Motor neuron (in vitro differentiated cells): ENCODE results near the gene PCCA. TPM values are rescaled to one million over a fixed set of nuclear protein-coding genes. Genes with fewer than 3 reads are reported as not detected.
A peak's percentile ranks its signal among the peaks of the same experiment; 100 is the strongest.
"Not testable (repeated sequence)": the region's sequence is repeated elsewhere in the genome, so short reads cannot be mapped to it uniquely, and the experiment has no call there.

ENCODE experiments used
- ATAC-seq, 8 experiments: fragments of 200-7000 bp; cut with Tn5 transposase; replicated peaks in 6 of 8; 2 replicates each; pipeline ENCODE4 v1.8.0; 2021; ENCODE audit warnings: mild to moderate bottlenecking in 8 of 8, moderate library complexity in 8 of 8
- H3K27ac ChIP-seq, 2 donors: fragments of 250-450 bp; sonication (Bioruptor Pico); 2 replicates each; pipeline ENCODE4 v1.9.0; 2021; ENCODE audit warnings: antibody characterized with exemption in 2 of 2, mild to moderate bottlenecking in 2 of 2, moderate library complexity in 1 of 2
- H3K4me1 ChIP-seq, 2 donors: fragments of 250-450 bp; sonication (Bioruptor Pico); replicated peaks in 1 of 2; 2 replicates each; pipeline ENCODE4 v1.6.1; 2021; ENCODE audit warnings: antibody characterized with exemption in 2 of 2, mild to moderate bottlenecking in 2 of 2, moderate library complexity in 1 of 2
- H3K4me3 ChIP-seq, 5 donors: fragments of 250-450 bp; sonication (Bioruptor Pico); 2 replicates each; pipeline ENCODE4 v1.9.0; 2021; ENCODE audit warnings: antibody characterized with exemption in 5 of 5, mild to moderate bottlenecking in 5 of 5, moderate library complexity in 4 of 5
- WGBS, 10 experiments: fragments of 450-650 bp; shearing (Covaris generic); methylation state at CpG; one replicate each; pipeline ENCODE4 v1.0.0; 2022; 5-methylcytosine and 5-hydroxymethylcytosine counted together
- in situ Hi-C, 9 experiments: fragments of 400-800 bp; cut with MboI; loops; one replicate each; pipeline ENCODE4 v1.15.0; 2021; ENCODE audit warnings: low sequenced_read_pairs in 9 of 9, low pct_unique_long_range_greater_than_20kb in 2 of 9; ENCODE audit not compliant: unreplicated experiment in 9 of 9
- total RNA-seq, 8 experiments: library from RNA; unstranded; fragments of 300-600 nt; gene quantifications; 2 replicates each; pipeline versions ENCODE4 v1.2.3 to v1.2.4, GENCODE V29; 2022

Gene PCCA
- total RNA-seq, 8 experiments from 2014 or later, result 19.1 to 98.3 (median 50.9) TPM

DNA sequence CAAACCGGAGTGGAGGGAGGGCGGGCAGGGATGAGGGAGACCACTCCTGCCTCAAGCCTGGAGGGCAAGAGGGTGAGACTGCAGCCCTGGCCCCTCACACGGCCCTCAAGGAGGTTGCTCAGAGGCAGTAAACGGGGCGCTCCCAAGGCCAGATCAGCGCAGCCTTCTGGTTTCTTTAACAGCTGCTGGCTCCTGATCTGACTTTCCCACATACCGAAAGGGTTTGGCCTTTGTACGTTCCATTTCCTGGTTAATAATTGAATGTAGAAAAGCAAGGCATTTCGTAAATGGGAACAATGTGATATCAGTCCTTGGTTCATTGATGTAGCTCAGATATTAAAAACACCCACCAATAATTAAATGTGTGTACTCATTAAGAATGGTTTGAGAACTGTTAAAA lies 428.2 kb downstream of the PCCA start:
- in situ Hi-C loops, result loop anchor here in 5 of 9 experiments (10.0 to 25.0 kb wide), 5 partner anchors 255 to 855 kb away; no protein-coding TSS in a partner anchor
- peaks cover 18 to 23% of the 10 kb centered on the region in 2 donors for H3K4me1 ChIP-seq
- H3K4me3 ChIP-seq, result no peak overlapping the region
- ATAC-seq, result no peak
- WGBS, 10 experiments, result 35 to 100% (median 74%) methylated on average over 1 to 6 of the region's 9 CpGs; no CpG with 5 or more reads in 3 of the 10 experiments
- H3K27ac ChIP-seq, result no peak overlapping the region

DNA sequence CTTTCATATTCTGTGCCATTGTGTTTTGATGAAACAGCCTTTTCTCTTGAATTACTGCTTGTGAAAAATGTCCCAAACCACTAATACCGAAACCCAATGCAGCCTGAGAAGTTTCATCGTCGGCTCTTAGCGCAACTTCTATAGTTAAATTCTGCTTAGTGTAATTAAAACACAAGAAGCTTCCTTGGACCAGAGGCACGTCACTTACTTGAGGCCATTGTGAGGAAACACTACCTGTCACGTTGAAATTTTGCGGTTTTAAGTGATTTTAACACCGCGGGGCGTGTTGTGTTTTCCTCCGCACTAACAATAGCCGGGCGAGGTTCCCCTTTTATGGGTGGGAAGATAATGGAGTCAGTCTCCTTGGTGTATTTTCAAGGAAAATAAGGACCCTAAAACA lies 428.8 kb downstream of the PCCA start:
- no peak overlapping the region for H3K27ac ChIP-seq
- WGBS, 10 experiments, result 45 to 100% (median 77%) methylated on average over 2 to 12 of the region's 13 CpGs
- H3K4me3 ChIP-seq, result no peak overlapping the region
- in situ Hi-C loops, result loop anchor here in 5 of 9 experiments (10.0 to 25.0 kb wide), 5 partner anchors 255 to 855 kb away; no protein-coding TSS in a partner anchor
- peak in 1 of 8 experiments; percentile 8 for ATAC-seq
- peaks cover 19 to 26% of the 10 kb centered on the region in 2 donors for H3K4me1 ChIP-seq

DNA sequence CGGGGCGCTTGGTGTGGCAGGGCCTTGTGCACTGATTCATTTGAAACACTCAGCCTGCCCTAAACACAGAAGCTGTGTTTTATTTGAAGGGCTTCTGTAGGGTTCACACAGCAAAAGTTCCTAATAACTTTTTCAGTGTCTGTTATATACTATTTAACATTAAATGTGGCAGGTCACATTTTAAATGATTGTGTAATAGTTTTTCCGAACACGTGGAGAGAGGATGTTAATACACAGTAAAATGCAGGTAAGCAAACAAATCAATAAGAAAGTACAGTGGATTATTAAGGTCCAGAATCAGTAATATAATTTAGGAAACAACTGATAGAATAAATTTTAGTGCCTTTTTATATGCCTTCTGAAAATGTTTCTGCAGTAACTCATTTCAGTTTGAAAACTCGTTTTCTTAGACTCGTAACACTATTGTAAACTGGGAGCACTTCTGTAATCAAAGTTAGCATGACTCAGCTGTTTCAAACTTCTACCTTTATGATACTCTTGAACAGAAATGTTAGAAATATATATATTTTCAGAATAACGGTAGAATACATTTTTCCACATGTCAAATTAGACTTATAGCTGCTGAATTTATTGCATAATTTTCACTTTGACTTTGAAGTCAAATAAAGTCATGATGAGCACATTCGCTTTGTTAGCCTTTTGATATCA lies 429.6 kb downstream of the PCCA start:
- WGBS, 10 experiments, result 79 to 100% (median 91%) methylated on average over 3 to 8 of the region's 8 CpGs
- Histone ChIP-seq H3K4me3 (no peak overlapping the region), H3K27ac (no peak overlapping the region), H3K4me1 (peaks cover 25 to 26% of the 10 kb centered on the region in 2 donors)
- ATAC-seq, result peak in 1 of 8 experiments; percentile 18
- in situ Hi-C loops, result loop anchor here in 5 of 9 experiments (10.0 to 25.0 kb wide), 5 partner anchors 256 to 856 kb away; no protein-coding TSS in a partner anchor

DNA sequence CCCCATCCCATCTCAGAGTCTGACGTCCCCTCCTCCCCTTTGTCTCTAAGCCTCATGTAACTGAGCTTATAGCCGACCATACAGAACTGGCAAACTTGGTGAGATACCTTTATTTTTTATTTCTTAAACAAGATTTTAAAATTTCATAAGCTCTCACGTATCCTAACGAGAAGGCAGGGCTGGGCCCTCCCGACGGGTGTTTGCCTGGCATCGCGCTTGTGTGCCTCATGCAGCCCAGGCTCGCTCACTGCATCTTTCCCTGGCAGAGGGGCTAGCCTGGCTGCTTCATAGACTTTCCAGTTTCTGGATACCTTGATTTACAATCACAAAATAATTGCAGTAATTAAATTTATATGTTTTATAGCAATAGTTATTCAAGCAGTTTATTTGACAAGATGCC lies 430.7 kb downstream of the PCCA start:
- ATAC-seq, result no peak
- H3K4me1 ChIP-seq, result peaks cover 17 to 19% of the 10 kb centered on the region in 2 donors
- in situ Hi-C loops, result loop anchor here in 6 of 9 experiments (10.0 to 25.0 kb wide), 6 partner anchors 257 to 865 kb away; no protein-coding TSS in a partner anchor
- 97 to 100% (median 100%) methylated on average over 2 to 8 of the region's 9 CpGs; no CpG with 5 or more reads in 6 of the 10 experiments for WGBS, 10 experiments
- no peak overlapping the region for H3K4me3 ChIP-seq
- no peak overlapping the region for H3K27ac ChIP-seq

DNA sequence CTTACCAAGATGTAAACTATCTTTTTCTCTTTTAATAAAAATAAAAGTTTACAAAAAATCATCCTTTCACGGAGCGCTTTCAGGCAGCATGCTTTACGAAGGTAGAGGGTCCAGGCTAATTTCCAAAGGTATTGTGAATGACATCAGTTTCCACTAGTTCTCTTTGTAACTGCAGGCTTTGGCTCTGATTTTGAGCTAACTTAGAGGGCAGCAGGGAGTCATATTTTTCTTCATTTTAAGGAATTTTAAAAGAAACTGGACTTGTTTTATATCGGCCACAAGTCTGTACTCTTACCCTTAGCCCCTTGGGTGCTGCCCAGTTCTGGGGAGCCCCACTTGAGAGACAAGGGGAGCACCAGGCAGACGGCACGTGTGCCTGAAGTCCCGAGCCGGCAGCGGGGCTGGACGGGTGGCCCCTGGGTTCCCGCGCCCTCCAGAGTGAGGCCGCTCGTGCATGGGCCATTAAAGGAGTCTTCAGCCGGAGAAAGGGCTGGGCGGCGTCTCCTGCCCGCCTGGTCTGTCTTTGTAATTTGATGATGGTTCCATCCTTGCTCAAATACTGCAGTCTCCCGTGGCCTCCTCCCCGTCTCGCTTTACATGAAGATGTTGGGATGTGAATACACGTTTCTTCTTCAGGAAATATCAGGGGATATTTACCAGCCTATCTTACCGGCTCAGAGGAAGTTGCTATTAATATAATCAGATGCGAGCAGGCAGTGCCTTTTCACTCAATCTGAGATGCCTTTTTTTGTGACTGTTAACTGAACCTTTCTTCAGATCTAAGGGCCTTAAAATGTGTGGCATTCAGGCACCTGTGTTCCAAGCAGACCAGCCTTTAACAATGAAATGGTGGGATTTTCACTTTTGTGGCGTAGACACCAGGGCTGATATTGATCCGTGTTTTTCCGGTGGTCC lies 432.3 kb downstream of the PCCA start:
- WGBS, 10 experiments, result 37 to 100% (median 79%) methylated on average over 1 to 16 of the region's 27 CpGs
- in situ Hi-C loops, result loop anchor here in 6 of 9 experiments (10.0 to 25.0 kb wide), 5 partner anchors 259 to 866 kb away; no protein-coding TSS in a partner anchor
- Histone ChIP-seq H3K27ac (no peak overlapping the region), H3K4me3 (no peak overlapping the region), H3K4me1 (peaks cover 17 to 31% of the 10 kb centered on the region in 2 donors)
- peak in 5 of 8 experiments; percentile 31 to 78 (median 40) for ATAC-seq

DNA sequence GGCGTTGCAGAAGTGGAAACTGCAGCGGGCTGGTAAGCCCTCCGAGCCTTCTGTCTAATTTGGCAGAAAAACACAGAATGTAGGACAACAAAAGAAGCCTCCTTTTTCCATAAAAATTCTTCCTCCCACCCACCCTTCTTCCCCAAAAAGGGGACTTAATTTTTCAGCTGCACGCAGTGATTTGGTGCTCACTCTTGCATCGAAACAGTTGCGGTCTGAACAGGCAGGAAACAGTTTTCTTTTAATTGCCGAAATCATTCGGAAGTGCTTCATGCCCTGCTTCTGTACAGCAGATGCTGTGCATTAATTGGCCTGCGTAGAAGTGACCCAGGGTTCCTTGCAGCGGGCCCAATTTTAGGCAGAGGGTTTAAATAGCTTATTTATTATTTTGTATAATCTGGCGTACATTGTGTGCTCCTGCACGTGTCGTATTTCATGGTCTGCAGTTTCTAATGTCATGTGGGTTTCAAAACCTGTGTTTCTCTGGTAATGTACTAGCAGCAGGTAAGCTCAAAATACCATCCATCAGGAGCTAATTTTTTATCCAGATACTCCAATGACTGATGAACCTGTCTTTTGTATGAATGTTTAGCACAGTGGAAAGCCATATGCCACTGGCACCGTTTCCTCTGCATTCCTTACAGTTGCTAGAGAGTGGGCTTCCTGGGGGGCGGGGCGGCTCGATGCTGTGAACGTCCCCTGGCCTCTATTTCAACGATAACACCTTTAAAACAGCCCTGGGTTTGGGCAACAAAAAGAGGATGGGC lies 433.1 kb downstream of the PCCA start:
- Histone ChIP-seq H3K27ac (no peak overlapping the region), H3K4me3 (no peak overlapping the region), H3K4me1 (peaks cover 17 to 32% of the 10 kb centered on the region in 2 donors)
- no peak for ATAC-seq
- in situ Hi-C loops, result loop anchor here in 6 of 9 experiments (10.0 to 25.0 kb wide), 5 partner anchors 260 to 867 kb away; no protein-coding TSS in a partner anchor
- 74 to 100% (median 83%) methylated on average over 3 to 16 of the region's 19 CpGs; no CpG with 5 or more reads in 1 of the 10 experiments for WGBS, 10 experiments

DNA sequence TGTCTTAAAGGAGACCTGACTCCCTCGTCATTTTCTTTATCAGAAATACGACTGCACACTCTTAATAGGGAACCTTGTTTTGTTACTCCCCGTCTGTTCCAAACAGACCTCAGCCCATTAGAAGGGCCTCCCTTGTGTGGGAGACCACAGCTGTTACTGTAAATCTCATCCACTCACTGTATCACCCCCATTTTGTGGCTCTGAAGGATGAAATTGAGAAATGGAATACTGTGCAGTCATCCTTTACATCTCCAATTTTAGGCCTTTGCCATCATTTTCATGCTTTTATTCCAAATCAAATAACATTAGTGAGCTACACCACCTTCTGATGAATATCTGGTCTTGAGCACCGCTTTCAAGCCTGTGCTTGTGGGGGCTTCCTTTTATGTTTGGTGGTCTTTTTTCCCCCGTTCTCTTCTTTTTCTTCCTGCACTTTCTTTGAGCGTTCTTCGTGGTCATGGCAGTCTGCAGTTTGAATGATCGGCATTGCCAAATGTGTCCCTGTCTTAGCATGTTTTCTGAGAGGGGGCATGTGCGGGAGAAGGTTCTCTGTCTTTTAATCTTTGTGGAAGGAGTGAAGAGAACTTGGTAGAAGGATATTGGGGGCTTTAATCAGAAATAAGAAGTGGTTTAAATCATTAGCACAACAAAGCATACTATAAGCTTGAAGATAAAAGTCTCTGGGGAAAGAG lies 433.9 kb downstream of the PCCA start:
- 87 to 100% (median 93%) methylated on average over 2 to 9 of the region's 9 CpGs; no CpG with 5 or more reads in 1 of the 10 experiments for WGBS, 10 experiments
- in situ Hi-C loops, result loop anchor here in 6 of 9 experiments (10.0 to 25.0 kb wide), 5 partner anchors 260 to 868 kb away; no protein-coding TSS in a partner anchor
- no peak for ATAC-seq
- Histone ChIP-seq H3K27ac (no peak overlapping the region), H3K4me3 (no peak overlapping the region), H3K4me1 (peaks cover 17 to 29% of the 10 kb centered on the region in 2 donors)

DNA sequence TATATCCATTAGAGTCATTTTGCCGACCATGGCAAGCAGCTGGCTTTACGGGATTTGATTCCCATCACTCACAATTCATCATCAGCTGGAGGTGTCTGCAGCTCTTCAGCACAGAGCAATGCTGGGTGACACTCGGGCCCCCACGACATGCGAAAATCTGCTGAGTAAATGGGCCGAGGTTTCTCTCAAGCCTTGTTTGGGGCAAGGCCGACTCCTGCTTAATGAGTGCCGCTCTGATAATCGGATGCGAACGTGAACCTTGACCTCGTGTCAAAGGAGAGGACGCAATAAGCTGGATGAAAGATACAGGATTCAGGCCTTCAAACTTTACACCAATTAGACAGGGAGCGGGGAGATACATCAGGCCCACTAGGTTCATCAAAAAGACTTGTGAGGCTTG lies 434.5 kb downstream of the PCCA start:
- in situ Hi-C loops, result loop anchor here in 6 of 9 experiments (10.0 to 25.0 kb wide), 5 partner anchors 261 to 869 kb away; no protein-coding TSS in a partner anchor
- H3K4me1 ChIP-seq, result peaks cover 17 to 28% of the 10 kb centered on the region in 2 donors
- H3K4me3 ChIP-seq, result no peak overlapping the region
- H3K27ac ChIP-seq, result no peak overlapping the region
- WGBS, 10 experiments, result 75 to 100% (median 84%) methylated on average over 2 to 14 of the region's 14 CpGs; no CpG with 5 or more reads in 4 of the 10 experiments
- ATAC-seq, result no peak

DNA sequence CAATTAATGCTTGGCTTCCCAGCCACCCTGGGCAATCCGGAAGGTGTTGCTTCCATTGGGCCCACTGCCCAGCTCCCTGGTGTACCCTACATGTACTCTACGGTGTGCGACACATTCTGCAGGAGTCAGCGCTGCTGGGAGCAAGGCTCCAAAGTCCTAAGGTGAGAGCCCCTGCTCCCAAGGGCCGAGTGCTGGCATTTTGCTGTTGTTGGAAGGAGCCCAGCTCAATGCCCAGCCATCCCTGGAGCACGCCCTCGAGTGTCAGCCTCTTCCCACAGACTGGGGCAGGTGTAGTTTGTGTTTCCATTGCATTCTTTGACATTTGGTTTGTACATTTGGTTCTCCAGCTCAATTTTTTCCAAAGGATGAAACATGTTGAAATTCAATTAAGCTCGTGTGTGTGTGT lies 435.1 kb downstream of the PCCA start:
- in situ Hi-C loops, result loop anchor here in 6 of 9 experiments (10.0 to 25.0 kb wide), 5 partner anchors 262 to 869 kb away; no protein-coding TSS in a partner anchor

DNA sequence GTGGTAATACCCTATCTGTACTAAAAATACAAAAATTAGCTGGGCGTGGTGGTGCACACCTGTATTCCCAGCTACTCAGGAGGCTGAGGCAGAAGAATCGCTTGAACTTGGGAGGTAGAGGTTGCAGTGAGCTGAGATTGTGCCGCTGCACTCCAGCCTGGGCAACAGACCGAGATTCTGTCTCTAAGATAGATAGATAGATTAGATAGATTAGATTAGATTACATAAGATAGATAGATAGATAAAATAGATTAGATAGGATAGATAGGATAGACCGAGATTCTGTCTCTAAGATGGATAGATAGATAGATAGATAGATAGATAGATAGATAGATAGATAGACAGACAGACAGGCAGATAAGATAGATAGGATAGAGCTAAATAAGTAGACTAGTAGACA lies 435.8 kb downstream of the PCCA start:
- not testable (repeated sequence) for H3K27ac ChIP-seq
- in situ Hi-C loops, result loop anchor here in 8 of 9 experiments (10.0 to 25.0 kb wide), 5 partner anchors 262 to 870 kb away; no protein-coding TSS in a partner anchor
- WGBS, 10 experiments, result 81 to 100% (median 100%) methylated on average over 1 to 4 of the region's 5 CpGs

More for the DNA sequence above, 435.1 kb downstream of the PCCA start:
- 61 to 100% (median 93%) methylated on average over 3 of the region's 8 CpGs; no CpG with 5 or more reads in 7 of the 10 experiments for WGBS, 10 experiments
- ATAC-seq, result no peak
- H3K4me3 ChIP-seq, result no peak overlapping the region
- H3K4me1 ChIP-seq, result peaks cover 17 to 28% of the 10 kb centered on the region in 2 donors
- no peak overlapping the region for H3K27ac ChIP-seq

More for the DNA sequence above, 435.8 kb downstream of the PCCA start:
- ATAC-seq, H3K4me3 ChIP-seq: not testable (repeated sequence)
- H3K4me1 ChIP-seq, result peaks cover 17 to 33% of the 10 kb centered on the region in 2 donors
